ENCODE data around the gene SMIM32.

The SMIM32 gene

DNA sequence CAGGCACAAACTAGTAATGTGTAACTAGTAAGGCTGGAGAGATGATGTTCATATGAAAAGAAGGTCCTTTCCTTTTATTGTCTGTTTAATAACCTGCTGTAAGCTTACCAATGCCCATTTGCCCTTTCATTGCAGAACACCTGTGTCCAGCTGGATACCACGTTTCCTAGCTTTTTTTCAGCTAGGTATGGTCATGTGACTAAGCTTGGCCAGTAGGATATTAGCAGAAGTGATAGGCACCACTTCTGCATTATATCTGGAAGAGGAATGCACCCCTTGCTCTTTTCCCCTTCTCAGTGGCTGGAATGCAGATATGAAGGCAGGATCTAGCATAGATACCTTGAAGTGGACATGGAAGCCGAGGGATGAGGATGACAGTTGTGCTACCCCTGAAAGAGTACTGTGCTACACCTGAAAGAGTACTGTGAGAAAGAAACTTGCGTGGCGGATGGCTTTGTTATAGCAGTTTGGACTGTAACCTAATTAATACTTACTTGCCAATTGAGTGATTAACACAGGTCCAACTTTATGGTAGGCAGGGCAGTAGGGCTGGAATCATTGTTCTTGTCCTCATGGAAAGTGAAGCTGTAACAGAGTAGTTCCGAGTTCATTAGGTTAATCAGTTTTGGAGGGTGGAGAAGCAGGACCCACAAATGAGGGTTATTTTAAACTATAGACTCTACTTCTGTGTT lies 6.8 kb downstream of the SMIM32 start:
- no peak for DNase-seq

DNA sequence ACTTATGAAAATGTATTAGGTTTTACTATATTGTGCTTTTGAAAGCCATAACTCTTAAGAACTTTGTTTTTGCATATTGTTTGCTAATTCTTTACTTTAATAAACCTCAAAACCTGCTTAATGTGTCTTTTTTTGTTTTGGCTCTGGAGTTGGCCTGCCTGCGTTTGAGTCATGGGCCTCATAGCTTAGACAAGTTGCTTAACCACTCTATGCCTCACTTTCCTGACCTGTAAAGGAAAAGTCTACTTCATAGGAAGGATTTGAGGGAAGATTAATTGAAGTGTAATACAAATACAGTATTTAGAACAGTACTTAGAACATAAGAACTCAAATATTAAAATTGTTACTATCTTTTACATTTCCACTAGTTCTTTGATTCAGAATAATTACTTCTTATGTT lies 10.3 kb downstream of the SMIM32 start:
- DNase-seq, result no peak

DNA sequence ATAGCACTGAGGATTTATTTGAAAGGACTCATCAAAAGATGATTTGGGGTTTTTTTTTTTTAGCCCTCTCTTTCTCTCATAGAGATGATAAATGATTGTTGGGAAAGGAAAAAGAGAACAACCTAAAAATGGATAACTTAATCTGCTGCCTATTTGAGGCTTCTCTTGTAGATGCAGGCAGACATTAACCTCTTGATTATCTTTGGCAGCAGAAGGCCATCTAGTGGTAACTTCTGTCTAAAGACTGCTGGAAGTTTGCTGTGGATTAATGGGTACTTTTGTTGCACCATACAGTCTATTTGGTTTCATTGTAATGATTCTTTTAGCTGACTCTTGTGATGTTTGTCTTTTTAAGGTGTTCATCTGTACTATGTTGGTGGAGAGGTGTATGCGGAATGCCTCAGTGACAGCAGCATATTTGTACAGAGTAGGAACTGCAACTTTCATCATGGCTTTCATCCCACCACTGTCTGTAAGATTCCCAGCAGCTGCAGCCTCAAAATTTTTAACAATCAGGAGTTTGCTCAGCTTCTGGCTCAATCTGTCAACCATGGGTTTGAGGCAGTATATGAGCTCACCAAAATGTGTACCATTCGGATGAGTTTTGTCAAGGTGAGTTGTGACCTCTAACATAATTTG lies 18.8 kb downstream of the SMIM32 start:
- peak; percentile 47 for DNase-seq

DNA sequence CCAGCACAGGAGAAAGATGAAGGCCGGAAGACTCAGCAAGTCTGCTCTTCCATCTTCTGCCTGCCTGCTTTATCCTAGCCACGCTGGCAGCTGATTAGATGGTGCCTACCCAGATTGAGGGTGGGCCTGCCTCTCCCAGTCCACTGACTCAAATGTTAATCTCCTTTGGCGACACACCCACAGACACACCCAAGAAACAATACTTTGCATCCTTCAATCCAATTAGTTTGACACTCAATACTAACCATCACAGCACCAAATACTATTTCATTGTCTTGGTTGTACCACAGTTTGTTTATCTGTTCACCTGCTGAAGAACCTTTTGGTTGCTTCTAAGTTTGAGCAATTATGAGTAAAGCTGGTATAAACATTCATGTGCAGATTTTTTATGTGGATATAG lies 23.7 kb downstream of the SMIM32 start:
- DNase-seq, result no peak

DNA sequence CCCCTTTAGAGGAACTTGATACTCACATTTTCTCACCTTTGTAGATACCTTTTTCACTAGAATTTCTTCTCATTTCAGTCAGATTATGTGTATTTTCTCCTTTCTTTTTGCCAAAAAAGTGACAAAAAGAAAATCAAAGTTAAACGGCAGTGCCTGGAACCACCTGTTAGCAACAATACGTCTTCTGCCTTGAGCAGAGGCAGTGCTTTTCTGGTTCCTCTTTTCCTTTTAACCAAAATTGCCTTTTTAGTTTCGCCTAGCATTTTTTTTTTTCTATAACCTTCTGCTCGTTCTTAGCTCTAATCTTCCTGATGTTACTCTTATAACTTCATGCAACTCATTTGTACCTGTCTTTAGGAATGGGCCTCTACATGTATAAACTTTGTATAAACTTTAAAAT lies 26.1 kb downstream of the SMIM32 start:
- no peak for DNase-seq

DNA sequence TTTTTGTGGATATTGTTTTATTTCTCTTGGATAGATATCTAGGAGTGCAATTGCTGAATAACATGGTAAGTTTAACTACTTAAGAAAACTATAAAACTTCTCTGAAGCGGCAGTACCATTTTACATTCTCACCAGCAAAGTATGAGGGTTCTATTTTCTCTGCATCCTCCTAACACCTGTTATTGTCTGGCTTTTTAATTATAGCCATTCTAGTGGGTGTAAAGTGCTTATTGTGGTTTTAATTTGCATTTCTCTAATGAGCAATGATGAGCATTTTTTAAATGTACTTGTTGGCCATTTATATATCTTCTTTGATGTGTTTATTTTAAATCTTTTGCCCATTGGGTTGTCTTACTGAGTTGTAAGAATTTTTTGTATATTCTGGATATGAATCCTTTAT lies 28.7 kb downstream of the SMIM32 start:
- DNase-seq, result no peak

DNA sequence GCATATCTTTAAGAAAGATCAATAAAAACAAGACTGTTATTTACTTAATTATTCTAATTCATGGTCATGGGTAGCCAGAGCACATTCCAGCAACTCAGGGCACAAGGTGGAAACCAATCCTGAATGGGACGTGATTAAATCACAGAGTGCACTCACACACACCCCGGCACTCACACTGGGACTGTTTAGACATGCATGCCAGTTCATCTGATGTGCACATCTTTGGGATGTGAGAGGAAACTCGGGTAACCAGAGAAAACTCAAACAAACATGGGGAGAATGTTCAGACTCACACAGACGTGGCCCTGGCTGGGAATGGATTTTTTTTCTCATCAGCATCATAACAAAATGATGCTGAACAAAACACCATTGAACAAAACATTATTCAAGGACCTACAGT lies 31.0 kb downstream of the SMIM32 start:
- DNase-seq, result no peak

DNA sequence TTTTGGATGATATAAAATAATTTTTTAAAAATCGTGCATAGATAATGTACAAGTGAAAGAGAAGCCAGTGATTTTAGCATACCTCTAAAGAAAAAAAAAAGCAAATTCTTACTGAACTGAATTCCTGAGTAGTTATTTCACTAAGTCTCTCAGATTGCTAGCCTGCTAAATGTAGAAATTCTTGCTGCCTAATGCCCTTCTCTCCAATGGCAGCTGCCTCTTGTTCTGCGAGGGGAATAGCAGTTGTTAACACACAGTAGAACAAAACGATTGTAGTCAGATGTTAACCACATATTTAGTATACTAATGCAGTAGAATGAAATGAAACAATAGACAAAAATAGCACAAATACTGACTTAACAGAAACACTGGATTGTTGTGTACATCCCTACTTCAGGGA lies 33.5 kb downstream of the SMIM32 start:
- DNase-seq, result no peak

DNA sequence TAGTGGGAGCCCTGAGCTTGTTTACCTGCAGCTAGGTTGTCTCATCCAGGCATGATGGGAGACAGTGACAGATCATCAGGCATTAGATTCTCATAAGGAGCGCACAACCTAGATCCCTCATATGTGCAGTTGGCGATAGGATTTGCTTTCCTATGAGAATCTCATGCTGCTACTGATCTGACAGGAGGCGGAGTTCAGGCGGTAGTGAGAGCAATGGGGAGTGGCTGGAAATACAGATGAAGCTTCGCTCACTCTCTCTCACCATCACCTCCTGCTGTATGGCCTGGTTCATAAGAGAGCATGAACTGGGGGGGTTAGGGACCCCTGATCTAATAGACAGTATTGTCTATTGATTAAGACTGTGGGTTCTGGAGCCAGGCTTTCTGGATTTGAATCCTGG lies 35.4 kb downstream of the SMIM32 start:
- no peak for DNase-seq

DNA sequence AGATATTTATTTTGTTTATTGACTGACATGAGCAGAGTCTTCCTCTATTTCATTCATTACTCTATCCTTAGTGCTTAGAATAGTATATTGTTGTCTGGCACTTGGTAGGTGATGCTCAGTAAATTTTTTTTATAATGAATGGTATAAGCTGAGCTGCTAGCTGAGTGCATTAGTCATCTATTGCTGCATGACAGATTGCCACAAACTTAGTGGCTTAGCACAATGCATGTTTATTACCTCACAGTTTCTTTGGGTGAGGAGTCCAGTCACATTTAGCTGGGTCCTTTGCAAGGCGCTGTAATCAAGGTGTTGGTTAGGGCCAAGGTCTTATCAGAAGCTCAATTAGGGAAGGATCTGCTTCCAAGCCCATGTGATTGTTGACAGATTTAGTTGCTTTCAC lies 37.2 kb downstream of the SMIM32 start:
- DNase-seq, result peak; percentile 5

DNA sequence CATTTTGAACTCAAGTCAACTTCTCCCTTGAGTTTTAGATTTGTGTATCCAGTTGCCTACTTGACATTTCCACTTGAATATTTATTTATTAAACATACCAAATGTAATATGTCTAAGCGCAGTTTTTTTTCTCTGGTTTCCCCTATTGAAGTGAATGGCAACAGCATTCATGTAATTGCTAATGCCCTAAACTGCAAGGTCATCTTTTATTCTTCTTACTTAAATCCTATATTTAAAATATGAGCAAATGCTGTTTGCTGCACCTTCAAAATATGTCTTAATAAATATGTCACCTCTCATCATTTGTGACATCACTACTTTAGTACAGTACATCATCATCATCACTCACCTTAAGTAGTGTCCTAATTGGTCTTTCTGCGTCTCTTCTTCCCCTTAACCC lies 37.9 kb downstream of the SMIM32 start:
- DNase-seq, result no peak

DNA sequence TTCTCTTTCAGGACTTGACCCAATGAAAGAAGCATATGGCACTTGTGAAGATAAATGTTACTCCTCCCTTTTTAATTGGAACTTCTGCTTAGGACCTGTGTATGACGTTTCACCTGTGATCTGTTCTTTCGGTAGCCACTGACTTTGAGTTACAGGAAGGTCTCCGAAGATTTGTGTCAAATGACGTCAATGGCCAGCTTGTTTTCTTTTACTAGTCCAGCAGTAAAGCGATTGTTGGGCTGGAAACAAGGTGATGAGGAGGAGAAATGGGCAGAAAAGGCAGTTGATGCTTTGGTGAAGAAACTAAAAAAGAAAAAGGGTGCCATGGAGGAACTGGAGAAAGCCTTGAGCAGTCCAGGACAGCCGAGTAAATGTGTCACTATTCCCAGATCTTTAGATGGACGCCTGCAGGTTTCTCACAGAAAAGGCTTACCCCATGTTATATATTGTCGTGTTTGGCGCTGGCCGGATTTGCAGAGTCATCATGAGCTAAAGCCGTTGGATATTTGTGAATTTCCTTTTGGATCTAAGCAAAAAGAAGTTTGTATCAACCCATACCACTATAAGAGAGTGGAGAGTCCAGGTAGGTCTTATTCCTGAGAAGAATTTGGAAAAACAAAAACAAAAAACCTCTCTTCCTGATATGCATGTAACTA lies 39.3 kb downstream of the SMIM32 start:
- no peak for DNase-seq

DNA sequence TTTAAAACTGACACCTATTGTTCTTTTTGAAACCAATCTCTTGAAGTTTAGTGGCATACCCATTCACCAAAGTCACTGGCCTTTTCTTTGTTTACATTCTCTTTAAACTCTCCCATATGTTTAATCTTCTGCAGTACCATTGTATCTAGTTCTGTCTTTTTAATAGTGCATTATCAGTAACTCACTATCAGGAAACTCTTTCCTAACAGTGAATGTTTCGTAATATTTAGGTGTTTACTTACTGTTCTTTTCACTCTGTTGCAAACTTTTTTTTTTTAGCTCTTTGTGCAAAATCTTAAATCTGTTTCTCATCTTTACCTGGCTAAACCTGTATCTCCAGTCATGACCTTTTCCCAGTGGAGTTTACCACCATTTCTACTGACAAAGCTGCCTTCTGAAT lies 43.1 kb downstream of the SMIM32 start:
- DNase-seq, result no peak

DNA sequence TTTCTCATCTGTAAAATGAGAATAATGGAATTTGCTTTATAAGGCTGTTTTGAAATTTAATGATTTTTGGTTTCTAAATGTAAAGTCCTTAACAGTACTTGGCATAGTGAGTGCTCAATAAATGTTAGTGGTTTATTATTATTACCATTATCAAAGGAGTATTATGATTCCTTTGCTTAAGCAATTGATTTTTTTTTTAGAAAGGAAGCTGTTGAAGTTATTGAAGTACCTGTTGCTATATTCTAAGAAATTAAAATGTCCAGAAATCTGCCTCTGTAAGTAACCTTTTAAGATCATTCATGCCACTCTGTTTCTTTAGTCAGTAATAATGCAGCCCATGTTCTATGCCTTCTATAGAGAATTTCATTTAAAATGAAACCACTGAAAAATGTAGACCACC lies 45.3 kb downstream of the SMIM32 start:
- no peak for DNase-seq

DNA sequence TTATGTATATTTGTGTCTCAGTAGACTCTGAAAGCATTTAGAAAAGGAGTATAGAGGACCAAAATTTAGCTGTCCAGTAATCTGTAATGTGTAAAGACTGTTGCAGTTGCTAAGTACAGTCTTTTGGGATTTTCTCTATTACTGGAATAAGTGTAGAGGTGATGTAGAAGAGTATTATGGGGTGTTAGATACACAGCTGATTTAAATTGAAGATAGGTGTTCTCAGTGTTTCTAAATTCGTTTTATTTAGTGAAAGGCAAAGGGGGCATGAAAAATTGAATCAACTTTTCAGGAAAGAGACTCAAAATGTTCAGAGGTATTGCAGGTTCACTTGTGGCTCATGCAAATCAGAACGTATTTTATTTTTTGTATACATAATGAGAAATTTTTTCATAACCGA lies 46.8 kb downstream of the SMIM32 start:
- DNase-seq, result no peak

DNA sequence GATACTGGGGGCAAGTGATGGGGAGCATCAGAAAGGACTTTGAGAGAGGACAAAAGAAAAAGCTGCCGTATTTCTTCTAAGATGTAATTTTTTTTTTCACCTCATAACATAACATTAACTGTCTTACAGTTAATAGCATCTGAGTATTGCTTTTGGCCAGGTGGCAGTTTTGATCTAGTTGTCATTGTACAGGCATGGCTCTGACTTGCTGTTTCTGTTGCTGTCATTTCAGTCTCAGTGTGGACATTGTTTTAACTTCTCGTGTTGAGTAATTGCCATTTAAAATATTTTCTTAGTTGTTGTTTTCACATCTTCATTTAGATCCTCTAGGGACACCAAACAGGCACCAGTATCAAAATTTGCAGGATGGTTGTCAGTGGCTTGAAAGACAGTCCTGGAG lies 47.9 kb downstream of the SMIM32 start:
- no peak for DNase-seq

DNA sequence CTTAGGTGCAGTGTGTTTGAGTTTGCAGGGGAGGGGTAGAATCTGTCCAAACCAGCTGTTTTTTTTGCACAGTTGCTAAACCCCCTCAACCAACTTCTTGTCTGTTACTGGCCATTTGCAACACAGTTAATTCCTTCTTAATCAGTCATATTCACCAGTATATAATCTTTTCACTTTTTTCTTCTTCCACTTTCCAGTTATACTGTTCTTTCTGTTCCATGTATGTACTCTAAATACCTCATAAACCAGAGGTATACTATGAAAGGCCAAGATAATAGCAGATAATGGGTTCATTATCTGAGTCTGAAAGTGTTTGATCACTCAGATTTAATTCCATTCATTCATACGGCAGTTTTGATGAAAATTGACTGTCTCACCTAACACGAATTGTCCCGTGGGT lies 49.2 kb downstream of the SMIM32 start:
- no peak for DNase-seq

DNA sequence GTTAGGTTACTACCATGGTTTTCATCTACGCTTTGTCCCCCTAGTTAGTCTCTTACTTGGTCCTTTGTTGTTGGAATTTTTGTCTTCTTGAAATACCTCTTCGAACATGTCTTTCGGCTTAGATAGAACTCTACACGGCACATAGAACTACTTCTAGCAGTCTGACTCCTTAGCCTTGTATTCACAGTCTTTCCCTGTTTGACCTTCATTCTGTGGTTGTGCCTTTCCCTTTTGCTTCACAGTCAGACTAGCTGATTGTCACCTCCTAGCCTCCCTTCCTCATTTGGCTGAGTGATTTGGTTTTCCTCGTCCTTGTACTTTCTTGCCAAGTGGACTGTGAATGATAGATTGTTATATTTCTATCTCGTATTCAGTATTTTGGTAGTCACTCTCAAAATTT lies 49.6 kb downstream of the SMIM32 start:
- no peak for DNase-seq

DNA sequence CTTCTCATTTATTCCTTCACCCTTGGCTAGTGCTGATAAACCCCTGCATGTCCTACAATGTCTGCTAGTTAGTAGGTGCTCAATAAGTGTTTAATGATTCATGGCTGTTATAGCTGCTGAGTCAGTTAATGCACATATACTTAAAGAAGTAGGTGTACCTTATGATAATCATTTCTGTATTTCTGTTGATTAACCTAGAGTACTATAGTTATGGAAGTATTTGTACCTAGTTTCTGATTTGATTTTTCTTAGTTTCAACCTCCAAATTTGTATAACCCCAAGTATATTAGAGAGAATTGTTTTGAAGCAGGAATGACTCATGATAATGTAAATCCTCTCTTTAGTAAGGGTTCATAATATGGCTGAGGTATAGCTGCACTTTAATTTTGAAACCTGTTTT lies 51.4 kb downstream of the SMIM32 start:
- no peak for DNase-seq

Measured in inflammatory macrophage treated with lipopolysaccharide for 4 hours (primary cell).